Prostate gland (tissue), 2 donors: ENCODE data around the gene CIROP.

Source experiments
- CTCF ChIP-seq, 4 experiments: fragments of 200-600 bp in 2 of 4; fragments of 450-650 bp in 2 of 4; sonication (generic) in 2 of 4; IDR thresholded peaks; 1 replicate in 3 of 4; 2 replicates in 1 of 4; pipeline ENCODE4 v1.5.1; 2016 to 2019; ENCODE audit warnings: antibody characterized with exemption in 4 of 4, mild to moderate bottlenecking in 2 of 4, moderate library complexity in 2 of 4
- POLR2A ChIP-seq: fragments of 450-650 bp; IDR thresholded peaks from one replicate; pipeline ENCODE4 v1.6.1; 2016; ENCODE audit warnings: antibody characterized with exemption, mild to moderate bottlenecking

GRCh38 chr14:23140371-23140770 is 35.6 kb upstream of the CIROP start:
- TF ChIP-seq CTCF (IDR thresholded peaks at IDR 0.05): no peak
- no peak for TF ChIP-seq POLR2A
